D721Med (cell line): ENCODE data around the gene TIGAR.

ENCODE experiments used
- DNase-seq: peaks from one replicate; pipeline ENCODE4 v3.0.0; 2011; ENCODE audit warnings: low spot score; ENCODE audit not compliant: insufficient read length
- FAIRE-seq: peaks from 2 replicates; lab custom pipeline; 2011; peaks lifted over from hg19 to GRCh38; lab: Jason Lieb, UNC
- TF ChIP-seq, protein P1 (sequence below): IDR thresholded peaks from 2 replicates; pipeline ENCODE4 v1.5.1; 2012; ENCODE audit warnings: mild to moderate bottlenecking, control low read depth; ENCODE audit not compliant: insufficient read depth; ENCODE audit errors: missing control alignments

TIGAR gene

DNA sequence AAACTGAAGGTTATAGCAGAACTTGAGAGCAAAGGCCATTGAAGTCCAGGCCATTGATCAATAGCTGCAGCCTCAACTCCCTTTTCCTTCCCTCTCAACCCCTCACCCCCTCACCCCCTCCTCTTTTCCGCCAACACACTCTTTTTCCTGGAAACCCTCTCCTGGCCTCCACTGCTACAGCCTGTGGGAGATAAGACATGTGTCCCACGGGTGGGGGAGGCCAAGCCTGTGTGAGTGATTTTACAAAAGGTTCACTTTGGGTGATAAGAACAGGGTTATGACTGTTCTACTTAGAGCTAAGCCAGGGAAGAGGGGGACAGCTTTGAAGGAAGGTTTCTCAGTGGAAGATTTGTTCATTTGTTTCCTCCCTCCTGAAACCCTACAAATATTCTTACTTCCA is 67.6 kb downstream of the TIGAR start:
- TF ChIP-seq, protein P1, sequence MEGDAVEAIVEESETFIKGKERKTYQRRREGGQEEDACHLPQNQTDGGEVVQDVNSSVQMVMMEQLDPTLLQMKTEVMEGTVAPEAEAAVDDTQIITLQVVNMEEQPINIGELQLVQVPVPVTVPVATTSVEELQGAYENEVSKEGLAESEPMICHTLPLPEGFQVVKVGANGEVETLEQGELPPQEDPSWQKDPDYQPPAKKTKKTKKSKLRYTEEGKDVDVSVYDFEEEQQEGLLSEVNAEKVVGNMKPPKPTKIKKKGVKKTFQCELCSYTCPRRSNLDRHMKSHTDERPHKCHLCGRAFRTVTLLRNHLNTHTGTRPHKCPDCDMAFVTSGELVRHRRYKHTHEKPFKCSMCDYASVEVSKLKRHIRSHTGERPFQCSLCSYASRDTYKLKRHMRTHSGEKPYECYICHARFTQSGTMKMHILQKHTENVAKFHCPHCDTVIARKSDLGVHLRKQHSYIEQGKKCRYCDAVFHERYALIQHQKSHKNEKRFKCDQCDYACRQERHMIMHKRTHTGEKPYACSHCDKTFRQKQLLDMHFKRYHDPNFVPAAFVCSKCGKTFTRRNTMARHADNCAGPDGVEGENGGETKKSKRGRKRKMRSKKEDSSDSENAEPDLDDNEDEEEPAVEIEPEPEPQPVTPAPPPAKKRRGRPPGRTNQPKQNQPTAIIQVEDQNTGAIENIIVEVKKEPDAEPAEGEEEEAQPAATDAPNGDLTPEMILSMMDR, result no peak
- no peak for DNase-seq
- no peak for FAIRE-seq

- FAIRE-seq, result no peak
- TF ChIP-seq, protein P1, result no peak
- no peak for DNase-seq
Observed at GRCh38 chr12:4392223-4392742, 71.3 kb downstream of the TIGAR start.

DNA sequence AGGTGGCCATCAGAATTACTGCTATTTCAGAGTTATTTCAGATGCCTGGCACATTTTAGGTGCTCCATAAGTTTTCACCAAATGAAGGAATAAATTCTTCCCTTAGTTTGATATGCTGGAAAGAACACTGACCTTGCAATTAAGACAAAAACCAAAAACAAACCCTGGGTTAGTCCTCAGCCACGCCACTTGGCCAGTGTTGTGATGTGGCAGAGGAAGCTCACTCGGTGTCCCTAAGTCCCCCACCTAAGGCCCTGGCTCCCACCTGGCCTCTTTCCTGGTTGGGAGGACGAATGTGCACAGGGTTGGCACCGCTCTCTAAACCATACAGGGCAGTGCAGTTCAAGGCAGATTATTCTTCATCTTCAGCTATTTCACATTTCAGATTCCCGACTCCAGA is 72.2 kb downstream of the TIGAR start:
- DNase-seq (no peak), FAIRE-seq (no peak)
- TF ChIP-seq, protein P1, result no peak

DNA sequence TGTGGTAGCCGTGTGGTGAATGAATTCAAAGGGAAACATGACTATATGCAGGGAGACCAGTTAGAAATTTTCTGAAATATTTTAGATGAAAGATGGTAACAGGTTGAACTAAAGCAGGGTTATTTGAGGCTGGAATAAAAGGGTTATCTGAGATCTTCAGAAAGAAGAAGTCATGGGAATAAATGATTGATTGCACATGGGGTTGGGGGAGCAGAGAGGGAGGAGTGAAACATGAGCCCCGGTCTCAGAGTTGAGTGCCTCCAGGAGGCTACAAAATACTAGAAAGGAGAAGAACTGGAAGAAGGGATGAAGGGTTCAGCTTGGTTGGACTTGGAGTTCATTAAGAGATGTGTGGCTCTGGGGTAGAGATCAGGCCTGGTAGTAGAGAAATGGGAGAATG is 74.8 kb downstream of the TIGAR start:
- no peak for FAIRE-seq
- DNase-seq, result no peak
- TF ChIP-seq, protein P1, result no peak

- DNase-seq (no peak), FAIRE-seq (no peak)
- TF ChIP-seq, protein P1, result no peak
Observed at GRCh38 chr12:4401117-4401516, 80.1 kb downstream of the TIGAR start.

- FAIRE-seq, result no peak
- TF ChIP-seq, protein P1, result no peak
- DNase-seq, result no peak
Observed at GRCh38 chr12:4402996-4403395, 82.0 kb downstream of the TIGAR start.
